Activated effector memory CD4-positive, alpha-beta T cell treated with Interleukin-2 at 50 U/mL for 16 hours (primary cell): Measurements from ENCODE around the gene PTX3.

Experiments used
- DNase-seq: peaks from one replicate; pipeline ENCODE4 v3.0.0-alpha.2; 2020

The PTX3 gene

GRCh38 chr3:157479464-157480243, 43.0 kb downstream of the PTX3 start:
- DNase-seq: no peak

GRCh38 chr3:157487339-157487738, 50.7 kb downstream of the PTX3 start:
- DNase-seq: no peak

GRCh38 chr3:157488144-157488543, 51.5 kb downstream of the PTX3 start:
- DNase-seq: no peak

GRCh38 chr3:157491136-157491535, 54.5 kb downstream of the PTX3 start:
- DNase-seq: no peak
